Ectodermal cell (in vitro differentiated cells): ENCODE data around the gene CEP41.

ENCODE experiments used
- H3K27ac ChIP-seq: 2 replicates; pipeline ENCODE4 v1.7.0; 2013; ENCODE audit warnings: mild to moderate bottlenecking, low read depth, low read length; ENCODE audit not compliant: insufficient read depth, poor library complexity, severe bottlenecking
- H3K27me3 ChIP-seq: 2 replicates; pipeline ENCODE4 v1.7.0; 2013; ENCODE audit warnings: mild to moderate bottlenecking, low read length; ENCODE audit not compliant: insufficient read depth, control insufficient read depth, poor library complexity, severe bottlenecking
- H3K36me3 ChIP-seq: one replicate; pipeline ENCODE4 v1.7.0; 2013; ENCODE audit warnings: low read length; ENCODE audit not compliant: control insufficient read depth, insufficient read depth
- H3K4me1 ChIP-seq: one replicate; pipeline ENCODE4 v1.7.0; 2013; ENCODE audit warnings: low read length; ENCODE audit not compliant: control insufficient read depth, insufficient read depth
- H3K4me3 ChIP-seq: 2 replicates; pipeline ENCODE4 v1.7.0; 2013; ENCODE audit warnings: low read depth, low read length, control low read depth; ENCODE audit not compliant: insufficient read depth
- H3K9me3 ChIP-seq: 2 replicates; pipeline ENCODE4 v1.7.0; 2013; ENCODE audit warnings: mild to moderate bottlenecking, low read length, moderate library complexity; ENCODE audit not compliant: control insufficient read depth
- WGBS, 2 experiments: methylation state at CpG; one replicate each; pipeline ENCODE4 v1.1.7; 2013; ENCODE audit warnings: missing lambda C conversion rate in 2 of 2; 5-methylcytosine and 5-hydroxymethylcytosine counted together

CEP41 gene

GRCh38 chr7:130365511-130366441, 75.0 kb downstream of the CEP41 start:
- H3K27ac ChIP-seq, result no peak overlapping the region
- no peaks in the 10 kb centered on the region for H3K27me3 ChIP-seq
- 78 to 81% methylated on average over 15 of the region's 15 CpGs for WGBS, 2 experiments
- H3K4me1 ChIP-seq, result peaks cover 19% of the 10 kb centered on the region
- no peak overlapping the region for H3K4me3 ChIP-seq
- no peaks in the 10 kb centered on the region for H3K9me3 ChIP-seq
- H3K36me3 ChIP-seq, result no peaks in the 10 kb centered on the region

- Histone ChIP-seq H3K4me3 (no peak overlapping the region), H3K36me3 (no peaks in the 10 kb centered on the region), H3K9me3 (no peaks in the 10 kb centered on the region), H3K27ac (no peak overlapping the region), H3K4me1 (peaks cover 19% of the 10 kb centered on the region), H3K27me3 (no peaks in the 10 kb centered on the region)
- WGBS, 2 experiments, result 84 to 94% methylated on average over 2 of the region's 2 CpGs
These were observed 75.7 kb downstream of the CEP41 start for GRCh38 chr7:130365088-130365487.

DNA sequence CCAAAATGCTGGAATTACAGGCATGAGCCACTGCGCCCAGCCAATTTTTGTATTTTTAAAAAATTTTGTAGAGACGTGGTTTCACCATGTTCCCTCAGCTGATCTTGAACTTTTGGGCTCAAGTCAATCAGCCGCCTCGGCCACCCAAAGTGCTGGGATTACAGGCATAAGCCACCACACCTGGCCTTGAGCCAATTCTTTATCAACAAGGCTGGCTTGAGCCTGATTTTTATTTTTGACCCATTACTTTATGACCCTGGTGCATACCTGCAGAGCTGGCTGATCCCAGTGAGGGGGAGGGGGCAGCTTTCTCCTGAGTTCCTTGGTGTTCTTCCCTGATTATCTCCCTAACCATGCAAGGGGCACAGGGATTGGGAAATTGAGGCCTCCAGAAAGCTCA, 76.4 kb downstream of the CEP41 start:
- no peak overlapping the region for H3K4me3 ChIP-seq
- no peaks in the 10 kb centered on the region for H3K27me3 ChIP-seq
- no peaks in the 10 kb centered on the region for H3K36me3 ChIP-seq
- peaks cover 19% of the 10 kb centered on the region for H3K4me1 ChIP-seq
- no peak overlapping the region for H3K27ac ChIP-seq
- WGBS, 2 experiments, result 90 to 95% methylated on average over 4 of the region's 4 CpGs
- no peaks in the 10 kb centered on the region for H3K9me3 ChIP-seq

DNA sequence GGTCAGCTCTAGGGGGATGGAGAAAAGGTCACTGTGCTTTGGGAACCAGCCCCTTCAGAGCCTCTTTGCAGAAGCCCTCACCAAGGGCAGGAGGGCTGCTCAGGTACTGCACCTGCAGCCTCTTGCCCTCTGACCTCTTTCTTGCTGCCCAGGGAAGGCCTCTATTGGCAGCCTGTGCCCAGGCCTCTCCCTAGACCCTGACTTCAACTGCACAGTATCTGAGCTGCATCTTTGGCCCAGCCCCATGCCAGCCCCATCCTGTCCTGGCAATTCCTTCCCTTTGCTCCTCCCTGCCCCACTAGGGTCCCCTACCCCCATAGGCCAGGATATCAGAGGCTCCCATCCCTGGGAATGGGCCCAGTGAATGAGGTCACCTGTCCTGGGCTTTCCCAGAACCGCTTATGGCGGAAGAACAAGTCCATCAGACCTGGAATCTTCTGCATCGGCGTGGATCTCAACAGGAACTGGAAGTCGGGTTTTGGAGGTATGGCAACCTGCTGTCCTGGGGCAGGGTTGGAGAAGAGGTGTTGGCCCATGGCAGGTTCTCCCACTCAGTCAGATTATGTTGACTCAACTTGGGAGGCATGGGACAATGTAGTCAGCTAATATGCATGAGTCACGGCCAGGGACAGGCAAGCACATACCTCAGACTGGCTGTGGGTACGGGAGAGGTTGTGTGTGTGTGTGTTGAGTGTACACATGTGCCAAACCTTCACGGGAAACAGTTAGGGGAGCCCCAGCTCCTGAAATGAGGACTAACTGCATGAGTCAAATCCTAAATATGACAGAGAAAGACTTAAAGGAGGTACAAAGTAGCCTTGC, 77.6 kb downstream of the CEP41 start:
- Histone ChIP-seq H3K27ac (no peak overlapping the region), H3K4me3 (no peak overlapping the region), H3K4me1 (peaks cover 19% of the 10 kb centered on the region), H3K36me3 (no peaks in the 10 kb centered on the region), H3K9me3 (no peaks in the 10 kb centered on the region), H3K27me3 (no peaks in the 10 kb centered on the region)
- WGBS, 2 experiments, result 94 to 95% methylated on average over 8 of the region's 8 CpGs

DNA sequence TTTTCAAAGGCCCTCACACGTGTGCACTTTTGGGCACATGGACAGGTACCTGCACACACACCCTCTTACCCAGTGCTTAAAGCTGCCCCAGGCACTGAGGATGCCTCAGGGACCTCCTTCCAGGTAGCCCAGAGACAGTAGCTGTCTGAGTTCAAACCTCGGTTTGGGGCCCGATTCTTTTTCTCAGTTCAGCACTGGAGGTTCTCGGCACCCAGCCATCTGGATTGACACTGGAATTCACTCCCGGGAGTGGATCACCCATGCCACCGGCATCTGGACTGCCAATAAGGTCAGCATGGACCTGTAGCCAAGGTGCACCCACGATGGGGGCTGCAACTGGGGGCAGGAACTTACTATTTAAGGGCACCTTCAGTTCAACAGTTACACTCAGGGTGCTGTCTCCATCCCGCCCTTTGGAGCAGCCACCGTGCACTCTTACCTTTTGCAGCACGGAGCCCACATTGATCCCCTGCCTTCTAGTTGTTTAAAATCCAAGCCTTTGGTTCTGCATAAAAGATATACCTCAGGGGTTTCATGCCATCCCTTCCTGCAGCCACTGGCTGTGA, 78.5 kb downstream of the CEP41 start:
- no peaks in the 10 kb centered on the region for H3K36me3 ChIP-seq
- H3K4me3 ChIP-seq, result no peak overlapping the region
- no peaks in the 10 kb centered on the region for H3K9me3 ChIP-seq
- 93 to 94% methylated on average over 10 of the region's 10 CpGs for WGBS, 2 experiments
- no peaks in the 10 kb centered on the region for H3K27me3 ChIP-seq
- H3K27ac ChIP-seq, result no peak overlapping the region
- H3K4me1 ChIP-seq, result peaks cover 19% of the 10 kb centered on the region

GRCh38 chr7:130361681-130362080, 79.1 kb downstream of the CEP41 start:
- Histone ChIP-seq H3K4me3 (no peak overlapping the region), H3K36me3 (no peaks in the 10 kb centered on the region), H3K27ac (no peak overlapping the region), H3K27me3 (no peaks in the 10 kb centered on the region), H3K9me3 (no peaks in the 10 kb centered on the region), H3K4me1 (peaks cover 23% of the 10 kb centered on the region)
- WGBS, 2 experiments, result 93 to 95% methylated on average over 7 of the region's 7 CpGs

- Histone ChIP-seq H3K4me1 (peaks cover 23% of the 10 kb centered on the region), H3K27ac (no peak overlapping the region), H3K9me3 (no peaks in the 10 kb centered on the region), H3K4me3 (no peak overlapping the region), H3K27me3 (no peaks in the 10 kb centered on the region), H3K36me3 (no peaks in the 10 kb centered on the region)
- WGBS, 2 experiments, result 90 to 96% methylated on average over 2 to 3 of the region's 3 CpGs
These were observed 80.3 kb downstream of the CEP41 start for GRCh38 chr7:130360518-130360917.

GRCh38 chr7:130359276-130359857, 81.4 kb downstream of the CEP41 start:
- Histone ChIP-seq H3K4me3 (no peak overlapping the region), H3K36me3 (no peaks in the 10 kb centered on the region), H3K4me1 (peaks cover 19% of the 10 kb centered on the region), H3K27ac (no peak overlapping the region), H3K9me3 (no peaks in the 10 kb centered on the region), H3K27me3 (no peaks in the 10 kb centered on the region)
- 92 to 99% methylated on average over 5 of the region's 5 CpGs for WGBS, 2 experiments

- Histone ChIP-seq H3K9me3 (no peaks in the 10 kb centered on the region), H3K27ac (no peak overlapping the region), H3K27me3 (no peaks in the 10 kb centered on the region), H3K4me3 (no peak overlapping the region), H3K4me1 (peaks cover 19% of the 10 kb centered on the region), H3K36me3 (no peaks in the 10 kb centered on the region)
- 94 to 96% methylated on average over 4 of the region's 4 CpGs for WGBS, 2 experiments
These were observed 82.3 kb downstream of the CEP41 start for GRCh38 chr7:130358471-130358870.
